ENCODE results near the gene NR3C1.

Gene NR3C1

GRCh38 chr5:143403593-143404415 lies at the start of gene NR3C1:
TSS of gene NR3C1 (minus strand) at chr5:143403686. CDS start at chr5:143400839, 2,847 bp downstream.
- in situ Hi-C loops (cut with HindIII; ENCODE audit: low sequenced_read_pairs): no loop called here

GRCh38 chr5:143449772-143450171 lies 46.3 kb upstream of the NR3C1 start:
- in situ Hi-C loops (cut with HindIII; ENCODE audit: low sequenced_read_pairs): no loop called here

GRCh38 chr5:143448518-143448917 lies 45.0 kb upstream of the NR3C1 start:
- in situ Hi-C loops (cut with HindIII; ENCODE audit: low sequenced_read_pairs): no loop called here

- in situ Hi-C loops (cut with HindIII; ENCODE audit: low sequenced_read_pairs): no loop called here
These were observed 44.5 kb upstream of the NR3C1 start for GRCh38 chr5:143447983-143448382.

- in situ Hi-C loops (cut with HindIII; ENCODE audit: low sequenced_read_pairs): no loop called here
These were observed 43.2 kb upstream of the NR3C1 start for GRCh38 chr5:143446535-143447226.

- in situ Hi-C loops (cut with HindIII; ENCODE audit: low sequenced_read_pairs): no loop called here
These were observed 42.3 kb upstream of the NR3C1 start for GRCh38 chr5:143445776-143446175.

- in situ Hi-C loops (cut with HindIII; ENCODE audit: low sequenced_read_pairs): no loop called here
These were observed 39.8 kb upstream of the NR3C1 start for GRCh38 chr5:143443330-143443729.

- in situ Hi-C loops (cut with HindIII; ENCODE audit: low sequenced_read_pairs): no loop called here
These were observed 38.9 kb upstream of the NR3C1 start for GRCh38 chr5:143442385-143442784.

GRCh38 chr5:143440448-143441115 lies 37.1 kb upstream of the NR3C1 start:
- in situ Hi-C loops (cut with HindIII; ENCODE audit: low sequenced_read_pairs): no loop called here

GRCh38 chr5:143437666-143438273 lies 34.3 kb upstream of the NR3C1 start:
- in situ Hi-C loops (cut with HindIII; ENCODE audit: low sequenced_read_pairs): no loop called here

GRCh38 chr5:143436871-143437270 lies 33.4 kb upstream of the NR3C1 start:
- in situ Hi-C loops (cut with HindIII; ENCODE audit: low sequenced_read_pairs): no loop called here

GRCh38 chr5:143435210-143435657 lies 31.7 kb upstream of the NR3C1 start:
- in situ Hi-C loops (cut with HindIII; ENCODE audit: low sequenced_read_pairs): no loop called here

- in situ Hi-C loops (cut with HindIII; ENCODE audit: low sequenced_read_pairs): no loop called here
These were observed 31.0 kb upstream of the NR3C1 start for GRCh38 chr5:143434261-143435209.

- in situ Hi-C loops (cut with HindIII; ENCODE audit: low sequenced_read_pairs): no loop called here
These were observed 30.2 kb upstream of the NR3C1 start for GRCh38 chr5:143433670-143434069.

- in situ Hi-C loops (cut with HindIII; ENCODE audit: low sequenced_read_pairs): no loop called here
These were observed 29.3 kb upstream of the NR3C1 start for GRCh38 chr5:143432658-143433239.

- in situ Hi-C loops (cut with HindIII; ENCODE audit: low sequenced_read_pairs): no loop called here
These were observed 28.3 kb upstream of the NR3C1 start for GRCh38 chr5:143431789-143432188.

- in situ Hi-C loops (cut with HindIII; ENCODE audit: low sequenced_read_pairs): no loop called here
These were observed 25.4 kb upstream of the NR3C1 start for GRCh38 chr5:143428738-143429420.

- in situ Hi-C loops (cut with HindIII; ENCODE audit: low sequenced_read_pairs): no loop called here
These were observed 24.7 kb upstream of the NR3C1 start for GRCh38 chr5:143428155-143428554.

- in situ Hi-C loops (cut with HindIII; ENCODE audit: low sequenced_read_pairs): no loop called here
These were observed 23.7 kb upstream of the NR3C1 start for GRCh38 chr5:143427122-143427735.

All from DLD1 (cell line).